Stimulated activated naive CD8-positive, alpha-beta T cell treated with anti-CD3 and anti-CD28 coated beads, Interleukin-15, Interleukin-2, amounts not matched to agents 100 ng/mL and 50 ng/mL, for 24 hours (primary cell): ENCODE results near the gene DNAJC25.
"Not testable (repeated sequence)": the region's sequence is repeated elsewhere in the genome, so short reads cannot be mapped to it uniquely, and the experiment has no call there.

ENCODE experiments used
- H3K27ac Mint-ChIP-seq: one replicate; pipeline ENCODE4 v1.8.0; 2021; ENCODE audit warnings: mild to moderate bottlenecking, mixed read lengths
- H3K27me3 Mint-ChIP-seq: one replicate; pipeline ENCODE4 v1.8.0; 2021; ENCODE audit warnings: mixed read lengths
- H3K36me3 Mint-ChIP-seq: one replicate; pipeline ENCODE4 v1.8.0; 2021; ENCODE audit warnings: low read depth, mixed read lengths
- H3K4me1 Mint-ChIP-seq: one replicate; pipeline ENCODE4 v1.8.0; 2021; ENCODE audit warnings: low read depth, mixed read lengths
- H3K4me3 Mint-ChIP-seq: one replicate; pipeline ENCODE4 v1.8.0; 2021; ENCODE audit warnings: mild to moderate bottlenecking, mixed read lengths
- H3K9me3 Mint-ChIP-seq: one replicate; pipeline ENCODE4 v1.8.0; 2021; ENCODE audit warnings: mixed read lengths

The DNAJC25 gene

DNA sequence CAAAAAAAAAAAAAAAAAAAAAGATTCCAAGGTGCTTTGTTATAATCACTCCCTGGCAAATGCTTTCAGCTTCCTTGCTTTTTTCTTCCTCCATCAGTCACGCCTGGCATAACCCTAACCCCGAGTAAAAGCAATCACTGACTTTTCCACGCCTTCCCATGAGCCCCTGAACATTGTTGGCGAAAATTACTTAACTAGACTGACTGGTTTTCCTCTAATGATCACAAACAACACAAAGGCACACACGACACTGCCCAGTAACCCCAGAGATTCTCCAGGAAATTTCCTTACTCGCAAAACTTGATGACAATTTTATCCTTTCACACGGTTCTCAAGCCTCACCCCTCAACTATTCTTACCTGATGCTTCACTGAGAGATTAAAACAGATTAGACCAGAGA, 20.3 kb upstream of the DNAJC25 start:
- Mint-ChIP-seq H3K4me3 (no peak overlapping the region), H3K27ac (no peak overlapping the region), H3K27me3 (peaks cover 32% of the 10 kb centered on the region), H3K36me3 (no peaks in the 10 kb centered on the region), H3K9me3 (no peaks in the 10 kb centered on the region), H3K4me1 (no peaks in the 10 kb centered on the region)

DNA sequence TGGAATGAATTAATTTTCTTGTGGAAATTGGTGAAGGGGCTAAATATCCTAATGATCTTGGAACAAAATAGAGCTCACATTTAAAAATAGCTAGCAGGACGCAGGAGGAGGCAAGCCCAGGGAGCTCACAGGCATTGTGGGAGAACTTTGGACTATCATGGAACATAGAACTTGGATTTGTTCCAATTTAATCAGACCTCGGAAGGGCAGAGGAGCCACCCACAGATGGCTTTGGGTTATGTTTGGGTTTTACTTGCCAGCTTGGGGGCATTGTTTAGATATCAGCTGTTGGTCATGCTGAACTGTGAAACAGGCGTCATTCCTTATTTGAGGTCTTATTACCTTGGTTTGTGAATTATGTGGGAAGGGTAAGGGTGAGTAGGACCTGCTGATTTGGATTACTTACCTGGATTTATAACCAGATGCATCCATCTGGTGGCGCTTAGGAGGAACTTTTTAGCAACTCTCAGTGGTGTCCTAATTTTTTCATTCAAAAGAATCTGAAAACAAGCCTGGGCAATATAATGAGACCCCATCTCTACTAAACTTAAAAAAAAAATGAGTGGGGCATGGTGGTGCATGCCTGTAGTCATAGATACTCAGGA, 17.6 kb upstream of the DNAJC25 start:
- no peak overlapping the region for H3K4me3 Mint-ChIP-seq
- peaks cover 36% of the 10 kb centered on the region for H3K27me3 Mint-ChIP-seq
- H3K9me3 Mint-ChIP-seq, result no peaks in the 10 kb centered on the region

GRCh38 chr9:111615928-111616327, 15.2 kb upstream of the DNAJC25 start:
- Mint-ChIP-seq H3K27me3 (peaks cover 21% of the 10 kb centered on the region), H3K9me3 (no peaks in the 10 kb centered on the region), H3K4me3 (no peak overlapping the region), H3K4me1 (no peaks in the 10 kb centered on the region), H3K36me3 (no peaks in the 10 kb centered on the region), H3K27ac (no peak overlapping the region)

More for the DNA sequence above, 17.6 kb upstream of the DNAJC25 start:
- Mint-ChIP-seq H3K27ac (no peak overlapping the region), H3K36me3 (no peaks in the 10 kb centered on the region), H3K4me1 (no peaks in the 10 kb centered on the region)

GRCh38 chr9:111617349-111617748, 13.8 kb upstream of the DNAJC25 start:
- H3K27ac Mint-ChIP-seq, H3K4me1 Mint-ChIP-seq, H3K36me3 Mint-ChIP-seq, H3K9me3 Mint-ChIP-seq, H3K4me3 Mint-ChIP-seq: not testable (repeated sequence)
- H3K27me3 Mint-ChIP-seq, result peaks cover 18% of the 10 kb centered on the region

DNA sequence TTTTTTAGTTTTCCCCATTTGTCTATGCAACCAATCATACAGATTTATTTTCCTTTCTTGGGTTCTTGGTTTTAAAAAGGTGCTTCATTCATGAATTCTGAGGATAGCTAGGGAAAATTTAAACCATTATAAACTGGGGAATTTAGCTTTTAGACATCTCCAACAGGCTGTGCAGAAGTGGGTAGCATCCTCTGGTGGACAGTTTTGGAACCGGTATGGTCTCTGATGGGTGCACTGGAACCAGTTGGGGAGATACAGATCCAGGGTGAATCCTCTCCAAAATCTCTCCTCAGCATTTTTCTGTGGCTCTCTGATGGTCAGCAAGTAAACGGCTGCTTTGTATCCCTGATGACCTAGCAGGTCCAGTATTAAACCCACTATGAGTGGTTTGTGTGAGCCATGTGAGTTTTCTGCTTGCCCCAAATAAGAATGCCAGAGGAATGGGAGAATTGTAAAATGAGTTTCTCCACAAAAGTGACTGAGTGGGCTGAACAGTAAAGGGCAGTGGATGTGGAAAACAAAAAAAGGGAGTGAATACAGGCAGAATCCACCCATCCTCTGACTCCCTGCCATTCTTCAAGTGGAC, 9.1 kb upstream of the DNAJC25 start:
- H3K27me3 Mint-ChIP-seq, result peaks cover 8% of the 10 kb centered on the region
- no peak overlapping the region for H3K4me3 Mint-ChIP-seq
- no peaks in the 10 kb centered on the region for H3K9me3 Mint-ChIP-seq
- H3K36me3 Mint-ChIP-seq, result no peaks in the 10 kb centered on the region
- no peaks in the 10 kb centered on the region for H3K4me1 Mint-ChIP-seq
- H3K27ac Mint-ChIP-seq, result no peak overlapping the region

- peaks cover 8% of the 10 kb centered on the region for H3K27me3 Mint-ChIP-seq
- no peak overlapping the region for H3K27ac Mint-ChIP-seq
- H3K4me1 Mint-ChIP-seq, result no peaks in the 10 kb centered on the region
- H3K36me3 Mint-ChIP-seq, result no peaks in the 10 kb centered on the region
- no peaks in the 10 kb centered on the region for H3K9me3 Mint-ChIP-seq
- H3K4me3 Mint-ChIP-seq, result no peak overlapping the region
Observed at GRCh38 chr9:111622626-111623025, 8.5 kb upstream of the DNAJC25 start.

DNA sequence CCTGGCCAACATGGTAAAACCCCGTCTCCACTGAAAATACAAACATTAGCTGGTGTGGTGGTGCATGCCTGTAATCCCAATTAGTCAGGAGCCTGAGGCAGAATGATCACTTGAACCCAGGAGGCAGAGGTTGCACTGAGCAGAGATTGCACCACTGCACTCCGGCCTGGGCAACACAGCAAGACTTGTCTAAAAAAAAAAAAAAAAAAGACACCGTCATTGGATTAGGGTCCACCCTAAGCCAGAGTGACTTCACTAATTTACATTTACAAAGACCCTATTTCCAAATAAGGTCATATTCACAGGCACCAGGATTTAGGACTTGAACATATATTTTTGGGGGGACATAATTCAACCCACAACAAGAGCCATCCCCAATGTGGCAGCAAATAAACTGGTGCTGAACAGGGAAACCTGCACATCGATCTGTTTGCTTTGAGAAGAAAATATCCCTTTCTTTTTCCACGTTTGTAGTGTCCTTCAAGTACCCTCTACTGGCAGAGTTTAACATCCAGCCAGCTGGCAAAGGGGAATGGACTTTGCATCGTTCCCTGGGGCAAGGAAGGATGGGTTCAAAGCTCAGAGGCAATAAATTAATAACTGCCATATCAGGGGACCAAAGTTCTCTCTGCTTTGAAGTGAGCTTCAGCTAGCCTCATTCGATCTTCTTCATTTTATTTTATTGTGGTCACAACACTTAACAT, 3.7 kb upstream of the DNAJC25 start:
- peaks cover 8% of the 10 kb centered on the region for H3K36me3 Mint-ChIP-seq
- H3K27me3 Mint-ChIP-seq, result peaks cover 8% of the 10 kb centered on the region
- no peaks in the 10 kb centered on the region for H3K9me3 Mint-ChIP-seq
- no peak overlapping the region for H3K4me3 Mint-ChIP-seq
- H3K27ac Mint-ChIP-seq, result no peak overlapping the region
- H3K4me1 Mint-ChIP-seq, result peaks cover 16% of the 10 kb centered on the region

DNA sequence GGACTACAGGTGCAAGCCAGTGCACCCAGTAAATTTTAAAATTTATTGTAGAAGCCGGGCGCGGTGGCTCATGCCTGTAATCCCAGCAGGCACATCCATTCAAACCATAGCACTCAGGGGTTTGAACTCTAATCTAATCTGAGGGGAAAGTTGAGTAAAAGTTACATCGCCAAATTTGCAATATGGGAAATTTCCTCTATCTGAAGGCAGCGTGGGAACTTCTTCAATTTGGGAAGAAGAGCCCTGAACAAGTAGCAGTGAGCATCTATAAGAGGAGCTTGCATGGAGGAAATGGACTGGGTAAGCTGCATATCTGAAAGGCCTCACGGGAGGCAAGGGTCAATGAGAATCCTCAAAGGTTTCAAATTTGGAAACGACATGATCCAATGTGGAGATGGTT, 2.7 kb upstream of the DNAJC25 start:
- peaks cover 18% of the 10 kb centered on the region for H3K36me3 Mint-ChIP-seq

GRCh38 chr9:111630182-111630963, 761 bp upstream of the DNAJC25 start:
- no peaks in the 10 kb centered on the region for H3K9me3 Mint-ChIP-seq
- H3K4me3 Mint-ChIP-seq, result peak overlapping the region; percentile 99
- H3K27ac Mint-ChIP-seq, result peak overlapping the region; percentile 86
- H3K27me3 Mint-ChIP-seq, result no peaks in the 10 kb centered on the region
- peaks cover 45% of the 10 kb centered on the region for H3K4me1 Mint-ChIP-seq
- peaks cover 35% of the 10 kb centered on the region for H3K36me3 Mint-ChIP-seq

More for the DNA sequence above, 2.7 kb upstream of the DNAJC25 start:
- peaks cover 26% of the 10 kb centered on the region for H3K4me1 Mint-ChIP-seq
- no peak overlapping the region for H3K4me3 Mint-ChIP-seq
- H3K27ac Mint-ChIP-seq, result no peak overlapping the region
- H3K27me3 Mint-ChIP-seq, result peaks cover 2% of the 10 kb centered on the region
- H3K9me3 Mint-ChIP-seq, result no peaks in the 10 kb centered on the region

DNA sequence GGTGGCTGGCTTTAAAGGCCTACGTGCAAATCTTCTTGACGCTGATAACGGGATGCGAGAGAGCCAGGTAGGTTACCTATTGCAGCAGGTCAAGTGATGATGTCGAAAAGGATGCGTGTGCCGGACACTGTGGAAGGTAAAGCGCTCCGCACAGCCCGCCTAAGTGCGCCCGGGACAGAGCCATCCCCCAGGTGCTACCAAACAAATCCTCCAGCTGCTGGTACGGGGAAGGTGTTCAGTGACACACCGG, 245 bp upstream of the DNAJC25 start:
- Mint-ChIP-seq H3K4me1 (peaks cover 51% of the 10 kb centered on the region), H3K27ac (peak overlapping the region; percentile 86), H3K27me3 (no peaks in the 10 kb centered on the region), H3K36me3 (peaks cover 36% of the 10 kb centered on the region), H3K4me3 (peak overlapping the region; percentile 99), H3K9me3 (no peaks in the 10 kb centered on the region)

GRCh38 chr9:111632060-111632459, 926 bp downstream of the DNAJC25 start:
- Mint-ChIP-seq H3K4me3 (peak overlapping the region; percentile 99), H3K27ac (peak overlapping the region; percentile 95), H3K4me1 (peaks cover 54% of the 10 kb centered on the region), H3K36me3 (peaks cover 36% of the 10 kb centered on the region), H3K27me3 (no peaks in the 10 kb centered on the region), H3K9me3 (no peaks in the 10 kb centered on the region)

DNA sequence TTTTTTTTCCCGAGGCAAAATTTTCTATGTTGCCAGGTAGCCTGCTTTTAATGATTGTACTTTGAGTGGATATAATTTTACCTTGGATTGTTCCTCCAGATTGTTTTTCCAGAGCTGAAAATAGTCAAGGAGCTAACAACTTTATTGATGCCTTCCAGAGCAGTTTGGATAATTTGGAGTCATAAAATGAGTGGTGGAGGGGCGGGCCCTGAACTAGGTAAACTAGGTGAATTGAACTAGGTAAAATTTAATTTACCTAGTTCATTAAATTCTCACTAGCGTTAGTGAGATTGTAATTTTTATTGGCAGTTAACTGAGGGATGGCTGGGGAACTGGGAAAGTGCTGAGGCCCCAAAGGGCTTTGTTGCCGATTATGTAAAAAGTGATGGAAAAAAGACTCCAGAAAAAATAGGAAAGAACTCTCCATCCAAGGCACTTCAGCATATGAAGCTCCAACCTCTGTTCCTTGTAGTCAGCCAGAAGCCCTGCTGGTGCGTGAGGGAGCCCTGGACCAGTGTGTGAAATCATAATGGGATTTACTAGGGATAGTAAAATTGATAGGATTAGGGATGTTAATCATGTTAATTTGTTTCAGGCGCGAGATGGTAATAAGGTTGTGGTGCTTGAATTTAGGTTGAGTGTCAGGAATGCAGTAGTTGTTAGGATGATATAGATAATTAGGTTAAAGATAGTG, 1.7 kb downstream of the DNAJC25 start:
- peaks cover 36% of the 10 kb centered on the region for H3K36me3 Mint-ChIP-seq
- no peaks in the 10 kb centered on the region for H3K27me3 Mint-ChIP-seq
- peak overlapping the region; percentile 99 for H3K4me3 Mint-ChIP-seq
- peaks cover 54% of the 10 kb centered on the region for H3K4me1 Mint-ChIP-seq
- no peaks in the 10 kb centered on the region for H3K9me3 Mint-ChIP-seq
- H3K27ac Mint-ChIP-seq, result no peak overlapping the region

DNA sequence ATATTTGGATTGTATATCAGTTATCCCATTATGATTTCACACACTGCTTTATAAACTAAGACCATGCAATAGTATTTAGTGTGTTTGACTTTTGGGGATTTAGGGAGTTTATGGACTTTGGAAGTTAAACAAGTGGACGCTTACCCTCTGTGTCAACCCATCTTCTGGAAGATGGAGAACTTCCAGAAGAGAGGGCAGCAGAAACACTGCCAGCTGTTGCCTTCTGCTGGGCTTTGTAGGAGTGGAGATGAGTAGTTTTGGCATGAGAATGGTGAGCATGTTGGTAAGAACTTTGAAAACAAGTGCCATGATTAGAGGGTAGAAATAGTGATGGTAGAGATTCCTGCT, 2.2 kb downstream of the DNAJC25 start:
- Mint-ChIP-seq H3K27me3 (no peaks in the 10 kb centered on the region), H3K36me3 (peaks cover 36% of the 10 kb centered on the region), H3K4me3 (peak overlapping the region; percentile 99), H3K9me3 (no peaks in the 10 kb centered on the region), H3K4me1 (peaks cover 54% of the 10 kb centered on the region), H3K27ac (no peak overlapping the region)

DNA sequence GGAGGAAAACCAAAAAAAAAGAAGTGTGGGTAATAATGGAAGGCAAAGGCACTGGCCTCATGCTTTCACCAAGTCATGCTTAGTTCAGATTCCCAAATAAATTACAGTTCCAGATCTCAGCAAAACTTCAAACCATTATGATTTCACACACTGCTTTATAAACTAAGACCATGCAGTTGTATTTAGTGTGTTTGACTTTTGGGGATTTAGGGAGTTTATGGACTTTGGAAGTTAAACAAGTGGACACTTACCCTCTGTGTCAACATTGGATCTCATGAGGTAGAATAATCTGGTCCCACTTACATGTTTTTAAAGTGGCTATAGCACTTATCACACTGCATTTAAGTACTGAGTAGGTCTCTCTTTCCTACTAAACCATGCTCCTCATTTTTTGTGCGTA, 3.7 kb downstream of the DNAJC25 start:
- Mint-ChIP-seq H3K36me3 (peaks cover 36% of the 10 kb centered on the region), H3K9me3 (no peaks in the 10 kb centered on the region), H3K27me3 (no peaks in the 10 kb centered on the region), H3K4me1 (peaks cover 54% of the 10 kb centered on the region), H3K4me3 (no peak overlapping the region), H3K27ac (no peak overlapping the region)

DNA sequence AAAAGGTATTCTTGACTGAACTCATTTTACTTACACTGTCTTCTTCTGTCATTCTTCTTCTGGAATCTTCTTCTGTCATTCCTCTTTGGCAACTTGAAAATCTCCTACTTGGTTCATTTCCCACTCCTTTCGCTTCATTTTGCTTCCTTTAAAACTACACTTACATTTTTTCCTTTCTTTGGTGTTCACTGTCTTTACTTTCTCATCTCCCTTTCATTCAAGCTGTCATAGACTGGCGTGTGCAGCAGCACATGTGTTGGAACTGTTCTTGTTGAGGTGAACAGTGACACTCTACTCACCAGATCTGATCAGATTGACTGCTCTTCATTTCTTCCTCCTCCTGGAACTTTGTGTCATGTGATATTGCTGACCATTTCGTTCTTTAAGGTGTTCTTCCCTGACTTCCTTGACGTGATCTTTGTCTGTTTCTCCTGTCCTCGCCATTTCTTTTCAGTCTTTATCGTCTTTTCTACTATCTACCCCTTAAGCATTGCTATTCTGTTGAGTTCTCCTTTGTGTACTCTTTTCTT, 6.4 kb downstream of the DNAJC25 start:
- Mint-ChIP-seq H3K27ac (no peak overlapping the region), H3K27me3 (no peaks in the 10 kb centered on the region)

More for the DNA sequence above, 6.4 kb downstream of the DNAJC25 start:
- peaks cover 38% of the 10 kb centered on the region for H3K4me1 Mint-ChIP-seq
- H3K4me3 Mint-ChIP-seq, result no peak overlapping the region
- peaks cover 27% of the 10 kb centered on the region for H3K36me3 Mint-ChIP-seq
- H3K9me3 Mint-ChIP-seq, result no peaks in the 10 kb centered on the region
